Tibial artery (tissue), 4 donors: ENCODE data around the gene TMEM123.
A peak's percentile ranks its signal among the peaks of the same experiment; 100 is the strongest.

Experiments used
- DNase-seq, 2 donors: peaks; one replicate each; pipeline ENCODE4 v3.0.0-alpha.2; 2019
- H3K27ac ChIP-seq, 2 donors: fragments of 200-600 bp; sonication (generic) in 1 of 2; 1 replicate in 1 of 2; 2 replicates in 1 of 2; pipeline ENCODE4 v1.5.1; 2018 to 2019; ENCODE audit warnings: mild to moderate bottlenecking in 1 of 2
- H3K27me3 ChIP-seq, 2 donors: fragments of 200-600 bp; sonication (generic) in 1 of 2; one replicate each; pipeline versions ENCODE4 v1.5.1 to v1.6.0; 2016 to 2019
- H3K36me3 ChIP-seq, 3 donors: fragments of 200-600 bp; sonication (generic) in 2 of 3; one replicate each; pipeline ENCODE4 v1.5.1; 2016 to 2019; ENCODE audit warnings: mild to moderate bottlenecking in 2 of 3
- H3K4me1 ChIP-seq, 4 donors: fragments of 200-600 bp; sonication (generic) in 2 of 4; 1 replicate in 3 of 4; 2 replicates in 1 of 4; pipeline ENCODE4 v1.5.1; 2016 to 2019
- H3K4me3 ChIP-seq, 2 donors: fragments of 200-600 bp; sonication (generic) in 1 of 2; 1 replicate in 1 of 2; 2 replicates in 1 of 2; pipeline ENCODE4 v1.5.1; 2018 to 2019; ENCODE audit warnings: mild to moderate bottlenecking in 2 of 2
- H3K9me3 ChIP-seq, 3 donors: fragments of 200-600 bp; sonication (generic) in 1 of 3; one replicate each; pipeline ENCODE4 v1.5.1; 2016 to 2019
- CTCF ChIP-seq, 2 experiments: fragments of 200-600 bp in 1 of 2; fragments of 450-650 bp in 1 of 2; IDR thresholded peaks; one replicate each; pipeline ENCODE4 v1.5.1; 2017 to 2019; ENCODE audit warnings: antibody characterized with exemption in 2 of 2, mild to moderate bottlenecking in 1 of 2, moderate library complexity in 1 of 2
- intact Hi-C: fragments of 100-400 bp; cut with DNase I; formaldehyde crosslinking; loops from one replicate; pipeline ENCODE4 v1.15.0; 2023; ENCODE audit warnings: low total_unique reads

The TMEM123 gene

GRCh38 chr11:102346748-102347461 is 105.7 kb downstream of the TMEM123 start, which contains the start of gene BIRC2:
TSS of gene BIRC2 (plus strand) at chr11:102347214. CDS start at chr11:102349855, 2,641 bp downstream.
- intact Hi-C loops, result loop anchor here (5.0 to 10.0 kb wide), 2 partner anchors 265 to 432 kb away; partner anchors contain the start of genes ANGPTL5 and CEP126

GRCh38 chr11:102346456-102346747 is 106.2 kb downstream of the TMEM123 start:
- peak overlapping the region; percentile 98 to 99 for H3K27ac ChIP-seq
- TF ChIP-seq CTCF (IDR thresholded peaks at IDR 0.05), result no peak
- peaks cover 0 to 9% (median 7%) of the 10 kb centered on the region in 3 donors for H3K36me3 ChIP-seq
- peaks cover 0 to 37% (median 12%) of the 10 kb centered on the region in 4 donors for H3K4me1 ChIP-seq
- H3K27me3 ChIP-seq, result no peaks in the 10 kb centered on the region
- peak overlapping the region; percentile 87 to 89 for H3K4me3 ChIP-seq
- no peaks in the 10 kb centered on the region for H3K9me3 ChIP-seq
- DNase-seq, result no peak
- intact Hi-C loops, result loop anchor here (5.0 to 10.0 kb wide), 2 partner anchors 266 to 432 kb away; partner anchors contain the start of genes ANGPTL5 and CEP126

More at GRCh38 chr11:102346748-102347461, 105.7 kb downstream of the TMEM123 start, which contains the start of gene BIRC2:
- H3K4me1 ChIP-seq, result peaks cover 0 to 37% (median 12%) of the 10 kb centered on the region in 4 donors
- peak within 1 kb of the TSS; percentile 87 to 89 for H3K4me3 ChIP-seq
- H3K27me3 ChIP-seq, result no peaks in the 10 kb centered on the region
- peak within 1 kb of the TSS; percentile 98 to 99 for H3K27ac ChIP-seq
- TF ChIP-seq CTCF (IDR thresholded peaks at IDR 0.05), result peak; percentile 74 to 79
- no peaks in the 10 kb centered on the region for H3K9me3 ChIP-seq
- DNase-seq, result peak; percentile 93 to 96
- peaks cover 0 to 9% (median 7%) of the 10 kb centered on the region in 3 donors for H3K36me3 ChIP-seq
